Measurements from ENCODE around the gene GYPB.
"Not testable (repeated sequence)": the region's sequence is repeated elsewhere in the genome, so short reads cannot be mapped to it uniquely, and the experiment has no call there.

The GYPB gene

DNA sequence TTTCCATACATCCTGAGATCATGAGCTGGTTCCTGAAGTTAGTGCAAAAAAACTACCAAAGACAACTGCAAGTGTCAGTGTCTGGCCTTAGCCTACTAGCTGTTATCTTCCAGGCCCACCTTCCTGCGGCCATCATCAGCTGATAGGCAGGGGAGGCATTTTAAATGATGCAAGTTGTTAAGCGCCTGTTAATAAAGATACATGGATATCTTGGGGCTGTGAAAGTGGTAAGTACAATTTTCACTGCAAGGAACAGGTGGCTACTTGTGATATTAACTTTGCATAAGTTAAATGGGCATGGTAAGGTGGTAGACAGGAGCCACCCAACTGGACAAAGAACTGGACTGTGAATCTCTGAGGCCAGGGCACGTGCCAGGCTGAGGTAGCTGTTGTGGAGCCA, at the start of gene GYPB:
Gene GYPB (minus strand): TSS at position 104 of the 400 bp plus-strand sequence. CDS start 93 bp downstream, at position 11.
- DNase-seq, result not testable (repeated sequence)

DNA sequence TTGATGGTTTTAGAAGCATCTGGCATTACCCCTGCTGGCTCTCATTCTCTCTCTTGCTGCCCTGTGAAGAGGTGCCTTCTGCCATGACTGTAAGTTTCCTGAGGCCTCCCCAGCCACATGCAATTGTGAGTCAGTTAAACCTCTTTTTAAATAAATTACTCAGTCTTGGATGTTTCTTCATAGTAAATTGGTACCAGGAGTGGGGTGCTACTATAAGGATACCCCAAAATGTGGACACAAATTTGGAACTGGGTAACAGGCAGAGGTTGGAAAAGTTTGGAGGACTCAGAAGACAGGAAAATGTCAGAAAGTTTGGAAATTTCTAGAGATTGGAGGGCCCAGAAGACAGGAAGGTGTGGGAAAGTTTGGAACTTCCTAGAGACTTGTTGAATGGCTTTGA, 42.4 kb upstream of the GYPB start:
- not testable (repeated sequence) for DNase-seq

DNA sequence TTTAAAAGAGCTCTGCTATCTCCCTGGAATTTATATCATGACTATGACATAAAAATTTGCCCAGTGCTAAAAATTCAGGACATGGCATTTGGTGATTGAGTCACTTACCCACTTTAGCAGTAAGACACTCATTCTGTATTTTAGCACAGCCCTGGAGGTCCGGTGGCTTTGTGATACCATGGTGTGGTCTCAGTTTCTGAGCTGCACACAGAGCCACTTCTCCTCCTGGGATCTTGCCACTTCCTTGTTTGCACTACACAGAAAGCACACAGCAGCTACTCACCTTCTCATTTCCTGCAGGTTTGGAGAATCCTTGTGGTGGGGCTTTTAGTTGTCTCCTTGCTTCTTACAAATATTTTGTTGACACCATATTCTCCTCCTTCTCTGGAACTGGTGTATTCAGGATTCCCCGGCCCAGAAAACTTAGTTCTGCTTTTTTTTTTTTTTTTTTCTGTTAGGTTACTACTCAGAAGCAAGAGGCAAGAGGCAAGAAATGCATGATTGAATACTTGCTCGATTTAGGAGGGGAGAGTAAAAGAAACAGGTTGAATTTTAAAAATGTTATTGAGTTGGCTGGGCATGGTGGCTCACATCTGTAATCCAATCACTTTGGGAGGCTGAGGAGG, 41.2 kb upstream of the GYPB start:
- DNase-seq, result not testable (repeated sequence)

- no peak for DNase-seq
Measured at GRCh38 chr4:144056800-144057199, 37.6 kb upstream of the GYPB start.

DNA sequence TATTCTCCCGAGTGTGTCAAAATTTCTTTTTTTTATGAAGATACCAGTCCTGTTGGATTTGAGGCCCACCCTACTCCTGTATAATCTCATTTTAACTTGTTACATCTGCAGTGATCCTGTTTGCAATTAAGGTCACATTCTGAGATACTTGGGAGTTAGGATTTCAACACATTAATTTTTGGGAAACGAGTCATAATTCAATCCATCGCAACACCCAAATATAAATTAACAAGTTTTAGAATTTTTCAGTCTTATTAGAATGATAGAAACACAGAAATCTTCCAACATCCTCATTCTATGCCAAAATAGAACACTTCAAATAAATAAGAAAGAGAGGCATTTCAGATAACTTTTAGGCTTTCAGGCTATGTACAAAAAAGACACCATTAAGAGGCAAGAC, 36.2 kb upstream of the GYPB start:
- DNase-seq, result not testable (repeated sequence)

DNA sequence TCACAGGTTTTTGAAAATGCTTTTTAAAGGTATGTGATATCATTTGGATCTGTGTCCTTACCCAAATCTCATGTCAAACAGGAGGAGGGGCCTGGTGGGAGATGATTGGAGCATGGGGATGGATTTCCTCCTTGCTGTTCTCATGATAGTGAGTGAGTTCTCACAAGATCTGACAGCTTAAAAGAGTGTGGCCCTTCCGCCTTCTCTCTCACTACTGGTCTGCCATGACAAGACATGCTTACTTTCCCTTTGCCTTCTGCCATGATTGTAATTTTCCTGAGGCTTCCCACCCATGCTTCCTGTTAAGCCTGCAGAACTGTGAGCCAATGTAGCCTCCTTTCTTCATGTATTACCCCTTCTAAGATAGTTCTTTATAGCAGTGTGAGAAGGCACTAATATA, 32.3 kb upstream of the GYPB start:
- not testable (repeated sequence) for DNase-seq

GRCh38 chr4:144050631-144051030, 31.5 kb upstream of the GYPB start:
- DNase-seq, result not testable (repeated sequence)

- not testable (repeated sequence) for DNase-seq
Measured at GRCh38 chr4:144049495-144050424, 30.6 kb upstream of the GYPB start.

- DNase-seq, result not testable (repeated sequence)
Measured at GRCh38 chr4:144044936-144045335, 25.8 kb upstream of the GYPB start.

DNA sequence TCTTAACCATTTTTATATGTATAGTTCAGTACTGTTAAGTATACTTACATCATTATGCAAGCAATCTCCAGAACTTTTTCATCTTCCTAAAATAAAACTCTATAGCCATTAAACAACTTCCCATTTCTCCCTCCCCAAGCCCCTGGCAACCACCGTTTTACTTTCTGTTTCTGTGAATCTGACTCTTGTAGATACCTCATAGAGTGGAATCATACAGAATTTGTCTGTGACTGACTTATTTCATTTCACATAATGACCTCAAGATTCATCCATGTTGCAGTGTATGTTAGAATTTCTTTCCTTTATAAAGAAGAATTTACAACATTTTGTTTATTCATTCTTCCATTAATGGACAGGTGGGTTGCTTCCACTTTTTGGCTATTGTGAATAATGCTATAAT, 13.4 kb upstream of the GYPB start:
- not testable (repeated sequence) for DNase-seq

- DNase-seq, result not testable (repeated sequence)
Measured at GRCh38 chr4:144031875-144032274, 12.7 kb upstream of the GYPB start.

- DNase-seq, result not testable (repeated sequence)
Measured at GRCh38 chr4:144031369-144031768, 12.2 kb upstream of the GYPB start.

DNA sequence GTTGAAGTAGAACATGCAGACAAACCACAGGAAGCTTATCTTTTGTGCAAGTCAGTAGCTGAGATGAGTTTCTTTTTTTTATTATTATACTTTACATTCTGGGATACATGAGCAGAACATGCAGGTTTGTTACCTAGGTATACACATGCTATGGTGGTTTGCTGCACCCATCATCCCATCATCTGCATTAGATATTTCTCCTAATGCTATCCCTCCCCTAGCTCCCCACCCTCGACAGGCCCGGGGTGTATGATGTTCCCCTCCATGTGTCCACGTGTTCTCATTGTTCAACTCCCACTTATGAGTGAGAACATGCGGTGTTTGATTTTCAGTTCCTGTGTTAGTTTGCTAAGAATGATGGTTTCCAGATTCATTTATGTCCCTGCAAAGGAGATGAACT, 11.5 kb upstream of the GYPB start:
- not testable (repeated sequence) for DNase-seq

GRCh38 chr4:144026682-144027081, 7.5 kb upstream of the GYPB start:
- DNase-seq, result not testable (repeated sequence)

DNA sequence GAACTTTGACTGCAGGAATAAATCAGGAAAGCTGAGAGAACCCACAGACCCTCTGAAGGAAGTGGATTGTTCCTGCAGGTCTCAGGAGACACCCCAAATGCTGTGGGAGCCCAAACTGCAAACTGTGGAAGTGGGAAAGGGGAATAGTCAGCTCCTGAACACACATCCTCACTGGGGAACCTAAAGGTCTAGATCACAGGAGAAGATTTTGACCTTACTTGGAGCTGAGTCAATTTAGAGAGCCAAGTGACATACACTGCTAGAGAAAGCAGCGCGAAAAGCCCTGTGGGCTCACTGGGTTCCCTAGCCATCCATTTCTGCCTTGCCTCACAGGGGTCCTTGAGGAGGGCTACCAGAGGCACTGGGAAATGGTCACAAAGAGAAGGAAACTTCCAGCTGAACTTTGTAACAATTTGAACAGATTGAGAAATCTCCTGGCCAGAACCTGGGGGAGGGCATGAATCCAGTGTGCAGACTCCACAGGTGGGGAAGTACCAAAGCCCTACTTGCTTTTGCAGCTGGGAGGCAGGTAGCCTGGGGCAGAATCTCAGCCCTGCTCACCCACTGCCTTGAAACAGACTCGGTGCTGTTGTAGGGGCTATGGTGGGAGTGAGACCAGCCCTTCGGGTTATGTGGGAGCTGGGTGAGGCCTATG, 5.3 kb upstream of the GYPB start:
- not testable (repeated sequence) for DNase-seq

DNA sequence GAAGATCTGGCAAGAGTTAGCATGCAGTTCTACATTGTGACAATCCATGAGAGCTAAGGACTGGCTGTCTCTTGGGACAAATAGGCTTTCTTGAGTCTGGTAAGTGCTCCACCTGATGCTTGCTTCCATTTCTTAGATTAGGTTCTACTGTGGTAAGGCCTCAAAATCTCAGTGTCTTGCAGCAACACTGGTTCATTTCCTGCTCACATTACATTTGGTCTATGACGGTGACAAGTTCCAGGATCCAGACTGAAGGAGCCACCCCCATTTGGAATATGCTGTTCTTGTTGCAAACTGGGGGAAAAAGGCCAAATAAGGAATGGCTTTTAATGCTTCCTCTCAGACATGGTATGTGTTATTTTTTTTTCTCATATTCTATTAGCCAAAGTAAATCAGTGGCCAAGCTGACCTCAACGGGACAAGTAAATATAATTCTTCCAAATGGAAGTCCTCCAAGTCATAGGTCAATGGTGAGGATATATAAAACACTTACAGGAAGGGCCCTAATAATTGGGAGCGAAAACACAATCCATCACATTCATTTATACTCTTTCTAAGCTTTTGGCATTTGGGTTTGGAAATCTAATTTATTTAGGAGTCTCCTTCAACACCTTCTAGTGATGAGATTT, 3.7 kb upstream of the GYPB start:
- not testable (repeated sequence) for DNase-seq

DNA sequence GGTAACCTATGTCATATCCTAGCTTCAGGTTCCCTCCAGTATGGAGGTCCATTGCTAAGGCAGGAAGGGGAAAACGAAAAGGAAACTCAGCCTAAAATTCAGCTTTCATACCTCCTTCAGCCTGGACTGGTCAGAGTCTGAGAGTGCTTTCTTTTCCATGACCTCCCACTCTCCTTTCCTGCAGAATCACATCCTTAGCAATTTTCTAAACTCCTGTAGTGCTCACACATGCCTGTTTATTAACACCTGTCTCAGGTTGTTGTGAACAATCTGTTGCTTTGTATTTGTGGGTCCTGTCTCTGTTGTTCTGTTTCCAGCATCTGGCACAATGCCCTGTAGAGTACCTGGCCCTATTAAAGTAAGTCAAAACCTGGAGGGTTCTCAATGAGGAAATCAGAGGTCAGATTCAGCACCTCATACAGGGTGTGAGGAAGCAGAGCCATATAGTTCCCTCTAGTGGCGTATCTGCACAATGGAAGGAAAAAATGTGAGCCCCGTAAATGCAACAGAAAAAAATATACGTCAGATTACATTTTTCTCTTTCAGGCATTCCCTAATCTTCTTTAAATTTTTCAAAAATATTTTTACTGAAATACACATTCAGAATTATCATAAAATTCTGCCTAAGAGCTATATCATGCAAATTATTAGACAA, 2.3 kb upstream of the GYPB start:
- DNase-seq, result not testable (repeated sequence)

GRCh38 chr4:144018223-144019000, 768 bp downstream of the GYPB start:
- DNase-seq, result not testable (repeated sequence)

DNA sequence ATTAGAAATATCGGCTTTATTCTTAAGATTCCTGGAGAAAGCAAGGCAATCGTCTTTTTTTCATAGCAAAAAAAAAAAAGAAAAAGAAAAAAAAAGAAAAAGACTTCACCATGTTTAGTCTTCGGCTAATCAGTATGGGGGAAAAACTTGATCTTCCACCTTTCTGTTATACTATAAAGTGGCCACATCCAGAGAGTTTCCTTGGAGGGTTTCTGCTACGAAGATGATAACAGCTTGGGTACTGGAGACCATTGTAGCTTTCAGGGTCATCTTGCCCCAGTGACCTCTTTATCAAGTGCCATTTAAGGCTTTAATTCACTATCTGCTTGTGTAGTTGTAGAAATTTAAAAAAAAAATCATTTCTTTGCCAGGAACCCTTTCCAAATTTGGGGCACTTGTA, 1.9 kb downstream of the GYPB start:
- DNase-seq, result not testable (repeated sequence)

- DNase-seq, result not testable (repeated sequence)
Measured at GRCh38 chr4:144016057-144016605, 3.0 kb downstream of the GYPB start.

DNA sequence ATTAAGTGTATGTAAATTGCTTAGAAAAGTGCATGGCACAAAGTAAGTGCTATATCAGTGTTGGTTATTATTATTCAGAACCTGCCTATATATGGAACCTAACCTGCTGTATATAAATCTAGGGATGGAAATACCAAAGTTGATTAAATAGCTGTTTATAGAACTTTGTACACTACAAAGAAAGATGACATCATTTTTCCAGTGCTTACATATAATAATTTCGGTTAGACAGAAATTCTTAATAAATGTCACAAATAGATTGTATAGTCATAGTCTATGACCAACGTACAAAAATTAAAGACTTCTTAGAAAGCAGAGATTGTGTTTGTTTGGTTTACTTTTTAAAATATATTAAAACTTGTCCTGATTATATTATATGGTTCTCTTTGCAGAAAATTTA, 4.4 kb downstream of the GYPB start:
- no peak for DNase-seq

All from DMS 273 treated with DMSO at 0.1 percent for 48 hours (cell line).